Colonic mucosa (tissue), 4 donors: ENCODE measurements around the gene TMEM272. TPM values are rescaled to one million over a fixed set of nuclear protein-coding genes. Genes with fewer than 3 reads are reported as not detected.
A peak's percentile ranks its signal among the peaks of the same experiment; 100 is the strongest.

ENCODE experiments used
- DNase-seq: peaks from one replicate; pipeline ENCODE4 v3.0.0-alpha.2; 2020
- H3K27ac ChIP-seq: fragments of 200-600 bp; one replicate; pipeline ENCODE4 v1.8.0; 2021
- H3K27me3 ChIP-seq: fragments of 200-600 bp; one replicate; pipeline ENCODE4 v1.8.0; 2021
- H3K36me3 ChIP-seq: fragments of 200-600 bp; one replicate; pipeline ENCODE4 v1.8.0; 2021
- H3K4me1 ChIP-seq: fragments of 200-600 bp; one replicate; pipeline ENCODE4 v1.8.0; 2021; ENCODE audit warnings: mild to moderate bottlenecking
- H3K4me3 ChIP-seq: fragments of 200-600 bp; one replicate; pipeline ENCODE4 v1.8.0; 2021
- H3K9ac ChIP-seq, 2 donors: one replicate each; pipeline ENCODE4 v1.7.0; 2013; ENCODE audit warnings: control low read depth in 2 of 2, low read depth in 2 of 2, low read length in 2 of 2
- H3K9me3 ChIP-seq: fragments of 200-600 bp; one replicate; pipeline ENCODE4 v1.8.0; 2021
- CTCF ChIP-seq: fragments of 200-600 bp; IDR thresholded peaks from one replicate; pipeline ENCODE4 v1.8.0; 2022; ENCODE audit warnings: antibody characterized with exemption, mild to moderate bottlenecking
- intact Hi-C: fragments of 100-400 bp; cut with DNase I; formaldehyde crosslinking; loops from one replicate; pipeline ENCODE4 v1.14.1; 2022
- total RNA-seq, 2 donors: library from RNA; stranded (reverse); fragmentation: NEBNext Ultra II Directional in 1 of 2; extraction: Animal tissue kit (Norgen Biotek cat#: 25700) in 1 of 2; gene quantifications; one replicate each; pipeline ENCODE4 v1.2.1, GENCODE V29; 2021
- donor health status: healthy.
- donor health status: DM: no; HTN: no; CAD: no.
- donor health status: DM: no; HTN: no; CAD: no.

Gene TMEM272
- total RNA-seq, 2 donors from 2014 or later, result 0.12 TPM; not detected in 1

- Histone ChIP-seq H3K4me3 (no peak overlapping the region), H3K27me3 (no peaks in the 10 kb centered on the region), H3K9me3 (no peaks in the 10 kb centered on the region), H3K9ac (no peak overlapping the region), H3K27ac (peak overlapping the region; percentile 52), H3K36me3 (no peaks in the 10 kb centered on the region), H3K4me1 (no peaks in the 10 kb centered on the region)
- no peak for TF ChIP-seq CTCF
- DNase-seq, result peak; percentile 70
- intact Hi-C loops, result no loop called here
These were observed 11.2 kb upstream of the TMEM272 start for GRCh38 chr13:51856027-51856736.

- intact Hi-C loops, result no loop called here
- DNase-seq, result peak; percentile 26
- H3K36me3 ChIP-seq, result no peaks in the 10 kb centered on the region
These were observed 4.4 kb upstream of the TMEM272 start for GRCh38 chr13:51849145-51850101.

GRCh38 chr13:51848674-51849073, 3.7 kb upstream of the TMEM272 start:
- Histone ChIP-seq H3K27me3 (no peaks in the 10 kb centered on the region), H3K27ac (no peak overlapping the region), H3K36me3 (no peaks in the 10 kb centered on the region), H3K4me1 (no peaks in the 10 kb centered on the region), H3K9me3 (no peaks in the 10 kb centered on the region), H3K9ac (no peak overlapping the region), H3K4me3 (no peak overlapping the region)
- TF ChIP-seq CTCF, result no peak
- intact Hi-C loops, result no loop called here
- no peak for DNase-seq

More at GRCh38 chr13:51849145-51850101, 4.4 kb upstream of the TMEM272 start:
- H3K27me3 ChIP-seq, result no peaks in the 10 kb centered on the region
- peak; percentile 34 for TF ChIP-seq CTCF
- no peak overlapping the region for H3K9ac ChIP-seq
- no peaks in the 10 kb centered on the region for H3K4me1 ChIP-seq
- H3K9me3 ChIP-seq, result no peaks in the 10 kb centered on the region
- H3K4me3 ChIP-seq, result no peak overlapping the region
- no peak overlapping the region for H3K27ac ChIP-seq

GRCh38 chr13:51846756-51847155, 1.8 kb upstream of the TMEM272 start:
- Histone ChIP-seq H3K36me3 (no peaks in the 10 kb centered on the region), H3K27me3 (no peaks in the 10 kb centered on the region), H3K9ac (no peak overlapping the region), H3K4me3 (no peak overlapping the region), H3K4me1 (no peaks in the 10 kb centered on the region), H3K9me3 (no peaks in the 10 kb centered on the region), H3K27ac (no peak overlapping the region)
- intact Hi-C loops, result no loop called here
- DNase-seq, result no peak
- no peak for TF ChIP-seq CTCF

- Histone ChIP-seq H3K9ac (no peak overlapping the region), H3K27ac (no peak overlapping the region), H3K4me3 (no peak overlapping the region), H3K36me3 (no peaks in the 10 kb centered on the region), H3K9me3 (no peaks in the 10 kb centered on the region), H3K27me3 (no peaks in the 10 kb centered on the region), H3K4me1 (no peaks in the 10 kb centered on the region)
- TF ChIP-seq CTCF, result no peak
- DNase-seq, result no peak
- intact Hi-C loops, result no loop called here
These were observed 769 bp upstream of the TMEM272 start for GRCh38 chr13:51845574-51846318.
